Endothelial cell of umbilical vein (primary cell): ENCODE measurements around the gene JAM2. TPM values are rescaled to one million over a fixed set of nuclear protein-coding genes. Genes with fewer than 3 reads are reported as not detected.
A peak's percentile ranks its signal among the peaks of the same experiment; 100 is the strongest.

Experiments used
- BruUV-seq: library from RNA; stranded (reverse); fragments of 400-500 nt; replicated peaks from 2 replicates; lab custom pipeline; 2021; lab: Mats Ljungman, UMichigan
- CTCF ChIA-PET: fragments of 300-600, 350-600 bp; sonication (Branson Sonifier 250); formaldehyde crosslinking; loops from one replicate; lab custom pipeline; 2021; ENCODE audit warnings: antibody characterized with exemption, inconsistent platforms; lab: Charles Lee
- POLR2A ChIA-PET: fragments of 300-600, 350-600 bp; sonication (Branson Sonifier 250); formaldehyde crosslinking; loops from one replicate; lab custom pipeline; 2021; ENCODE audit warnings: antibody characterized with exemption, inconsistent platforms; lab: Charles Lee
- DNase-seq: peaks from one replicate; pipeline ENCODE4 v3.0.0-alpha.2; 2011; ENCODE audit warnings: low read depth, low spot score
- FAIRE-seq: peaks from 2 replicates; lab custom pipeline; 2011; peaks lifted over from hg19 to GRCh38; lab: Jason Lieb, UNC
- H2AFZ ChIP-seq: 2 replicates; pipeline ENCODE4 v1.6.0; 2012; ENCODE audit warnings: low read depth, low read length, control low read depth, inconsistent platforms
- H3K27ac ChIP-seq: 2 replicates; pipeline ENCODE4 v1.5.1; 2011; ENCODE audit warnings: low read depth, mild to moderate bottlenecking, control low read depth, low read length, moderate library complexity; ENCODE audit not compliant: insufficient read depth
- H3K27me3 ChIP-seq, 2 experiments: 2 replicates each; pipeline versions ENCODE4 v1.6.0 to v1.6.1; 2011; ENCODE audit warnings: low read length in 2 of 2, mixed read lengths in 1 of 2; ENCODE audit not compliant: control insufficient read depth in 2 of 2, insufficient read depth in 2 of 2
- H3K36me3 ChIP-seq, 2 experiments: 2 replicates in 1 of 2; 3 replicates in 1 of 2; pipeline ENCODE4 v1.5.1; 2011; ENCODE audit warnings: low read length in 2 of 2, mild to moderate bottlenecking in 1 of 2, moderate library complexity in 1 of 2; ENCODE audit not compliant: control insufficient read depth in 2 of 2, insufficient read depth in 2 of 2; ENCODE audit errors: extremely low read depth in 1 of 2
- H3K4me1 ChIP-seq: 3 replicates; pipeline ENCODE4 v1.5.1; 2011; ENCODE audit warnings: mild to moderate bottlenecking, low read length; ENCODE audit not compliant: control insufficient read depth, insufficient read depth; ENCODE audit errors: extremely low read depth
- H3K4me2 ChIP-seq: 2 replicates; pipeline ENCODE4 v1.6.1; 2011; ENCODE audit warnings: low read length, control low read depth, mixed read lengths; ENCODE audit not compliant: insufficient read depth
- H3K4me3 ChIP-seq, 3 experiments: fragments of 200-600 bp in 1 of 3; sonication (generic), shearing (Covaris generic) in 1 of 3; replicated peaks in 1 of 3; 2 replicates each; pipeline ENCODE4 v1.5.1; 2011 to 2016; ENCODE audit warnings: control low read depth in 3 of 3, low read length in 3 of 3, mild to moderate bottlenecking in 2 of 3, inconsistent platforms in 1 of 3, low read depth in 1 of 3, moderate library complexity in 1 of 3; ENCODE audit not compliant: insufficient read depth in 1 of 3
- H3K79me2 ChIP-seq: 2 replicates; pipeline ENCODE4 v1.6.0; 2012; ENCODE audit warnings: low read length, inconsistent platforms; ENCODE audit not compliant: control insufficient read depth, insufficient read depth
- H3K9ac ChIP-seq: replicated peaks from 2 replicates; pipeline ENCODE3; 2011; ENCODE audit warnings: low read length, control low read depth; ENCODE audit not compliant: insufficient read depth; ENCODE audit errors: extremely low read depth
- H3K9me1 ChIP-seq: replicated peaks from 3 replicates; pipeline ENCODE4 v1.6.0; 2011; ENCODE audit warnings: mild to moderate bottlenecking, low read length; ENCODE audit not compliant: control insufficient read depth, insufficient read depth; ENCODE audit errors: extremely low read depth
- H3K9me3 ChIP-seq: replicated peaks from 2 replicates; pipeline ENCODE4 v1.5.1; 2012; ENCODE audit warnings: low read length, inconsistent platforms; ENCODE audit not compliant: control insufficient read depth, insufficient read depth
- H4K20me1 ChIP-seq: replicated peaks from 2 replicates; pipeline ENCODE3; 2011; ENCODE audit warnings: mild to moderate bottlenecking, low read length; ENCODE audit not compliant: control insufficient read depth, insufficient read depth; ENCODE audit errors: extremely low read depth
- EZH2 ChIP-seq: IDR thresholded peaks from 2 replicates; pipeline ENCODE4 v1.6.1; 2012; ENCODE audit warnings: borderline replicate concordance, low read depth, mild to moderate bottlenecking, moderate library complexity, low read length, inconsistent platforms; ENCODE audit not compliant: severe bottlenecking
- FOS ChIP-seq: IDR thresholded peaks from 2 replicates; pipeline ENCODE4 v1.6.1; 2011; ENCODE audit warnings: mild to moderate bottlenecking, low read length, moderate library complexity, borderline replicate concordance; ENCODE audit not compliant: insufficient read depth
- GATA2 ChIP-seq: IDR thresholded peaks from 2 replicates; pipeline ENCODE4 v1.7.0; 2011; ENCODE audit warnings: low read depth, mild to moderate bottlenecking, moderate library complexity, mixed read lengths, low read length; ENCODE audit not compliant: insufficient read length, insufficient read depth
- JUN ChIP-seq: IDR thresholded peaks from 2 replicates; pipeline ENCODE4 v1.6.1; 2011; ENCODE audit warnings: borderline replicate concordance, low read depth; ENCODE audit not compliant: insufficient read length, insufficient read depth
- MYC ChIP-seq: IDR thresholded peaks from one replicate; pipeline ENCODE4 v1.6.1; 2011; ENCODE audit warnings: mild to moderate bottlenecking, low read depth, low read length
- POLR2AphosphoS5 ChIP-seq: IDR thresholded peaks from 2 replicates; pipeline ENCODE4 v1.6.1; 2012; ENCODE audit warnings: low read depth, mild to moderate bottlenecking, control low read depth, low read length, moderate library complexity; ENCODE audit not compliant: insufficient read depth
- dilution Hi-C: fragments of 300-500 bp; cut with MboI; formaldehyde crosslinking; loops from one replicate; pipeline ENCODE4 v1.15.0; 2019; ENCODE audit warnings: low sequenced_read_pairs; ENCODE audit not compliant: extremely low pct_ligation_motif_present
- intact Hi-C: fragments of 100-400 bp; cut with micrococcal nuclease; formaldehyde crosslinking; loops from one replicate; pipeline ENCODE4 v1.10.0; 2022
- polyA plus RNA-seq, 4 experiments: library from polyadenylated mRNA; depleted of rRNA in 3 of 4; stranded (reverse) in 3 of 4; unstranded in 1 of 4; fragments of >200 nt; gene quantifications; 2 replicates each; pipeline versions ENCODE4 v1.2.1 to v1.2.3, GENCODE V29; 2011 to 2012; ENCODE audit warnings: missing spikeins in 1 of 4
- total RNA-seq: library from RNA; stranded (reverse); gene quantifications from 2 replicates; pipeline ENCODE4 v1.2.3, GENCODE V29; 2021
- TF ChIP-seq, protein P1 (sequence below): IDR thresholded peaks from 2 replicates; pipeline ENCODE4 v1.6.1; 2011; ENCODE audit not compliant: insufficient read depth, insufficient read length
- TF ChIP-seq, protein P2 (sequence below), 2 donors: IDR thresholded peaks; 1 replicate in 1 of 2; 2 replicates in 1 of 2; pipeline ENCODE4 v1.5.1; 2011; ENCODE audit warnings: low read length in 2 of 2, mild to moderate bottlenecking in 2 of 2, moderate library complexity in 2 of 2, control low read depth in 1 of 2, inconsistent platforms in 1 of 2, low read depth in 1 of 2; ENCODE audit not compliant: insufficient read depth in 1 of 2; ENCODE audit errors: extremely low read depth in 1 of 2

JAM2 gene
- total and polyA plus RNA-seq, 2 donors (not counting 3 experiments of a cell fraction or from before 2014, with no cell fraction given) = 0.14 to 0.20 TPM

DNA sequence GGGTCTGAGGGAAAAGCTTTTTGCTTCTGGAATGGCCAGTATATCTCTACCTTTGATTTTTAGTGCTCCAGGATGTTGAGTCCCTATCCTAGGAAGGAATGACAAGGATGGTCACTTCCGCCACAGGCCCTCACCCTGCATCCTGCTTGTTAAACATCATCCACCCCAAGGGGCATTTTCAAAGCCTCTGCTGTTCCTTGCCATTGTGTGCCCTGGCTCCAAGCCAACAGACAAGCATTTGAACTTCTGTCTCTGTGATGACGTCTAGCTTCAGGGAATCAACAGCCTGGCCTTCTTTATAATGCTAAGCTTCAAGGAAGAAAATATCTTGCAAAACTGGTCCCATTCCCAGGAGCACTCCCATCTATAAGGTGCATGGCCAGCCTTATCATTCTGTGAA, 12.3 kb upstream of the JAM2 start:
- Histone ChIP-seq H3K79me2 (no peaks in the 10 kb centered on the region), H3K4me3 (no peak overlapping the region), H3K9ac (no peak overlapping the region), H3K4me2 (no peak overlapping the region), H3K27ac (no peak overlapping the region), H3K9me1 (no peaks in the 10 kb centered on the region), H4K20me1 (no peaks in the 10 kb centered on the region), H2AFZ (no peak overlapping the region), H3K4me1 (no peaks in the 10 kb centered on the region), H3K36me3 (no peaks in the 10 kb centered on the region), H3K27me3 (no peaks in the 10 kb centered on the region), H3K9me3 (no peaks in the 10 kb centered on the region)
- ChIA-PET CTCF (interaction anchor here (0.9 kb wide), 1 partner anchor 18 kb away, joined by 3 read pairs; no protein-coding TSS in a partner anchor), POLR2A (no interaction called here)
- TF ChIP-seq, protein P1, sequence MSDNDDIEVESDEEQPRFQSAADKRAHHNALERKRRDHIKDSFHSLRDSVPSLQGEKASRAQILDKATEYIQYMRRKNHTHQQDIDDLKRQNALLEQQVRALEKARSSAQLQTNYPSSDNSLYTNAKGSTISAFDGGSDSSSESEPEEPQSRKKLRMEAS = no peak
- TF ChIP-seq JUN (no peak), EZH2 (no peak), FOS (no peak), POLR2AphosphoS5 (no peak), MYC (no peak), GATA2 (no peak)
- TF ChIP-seq, protein P2, sequence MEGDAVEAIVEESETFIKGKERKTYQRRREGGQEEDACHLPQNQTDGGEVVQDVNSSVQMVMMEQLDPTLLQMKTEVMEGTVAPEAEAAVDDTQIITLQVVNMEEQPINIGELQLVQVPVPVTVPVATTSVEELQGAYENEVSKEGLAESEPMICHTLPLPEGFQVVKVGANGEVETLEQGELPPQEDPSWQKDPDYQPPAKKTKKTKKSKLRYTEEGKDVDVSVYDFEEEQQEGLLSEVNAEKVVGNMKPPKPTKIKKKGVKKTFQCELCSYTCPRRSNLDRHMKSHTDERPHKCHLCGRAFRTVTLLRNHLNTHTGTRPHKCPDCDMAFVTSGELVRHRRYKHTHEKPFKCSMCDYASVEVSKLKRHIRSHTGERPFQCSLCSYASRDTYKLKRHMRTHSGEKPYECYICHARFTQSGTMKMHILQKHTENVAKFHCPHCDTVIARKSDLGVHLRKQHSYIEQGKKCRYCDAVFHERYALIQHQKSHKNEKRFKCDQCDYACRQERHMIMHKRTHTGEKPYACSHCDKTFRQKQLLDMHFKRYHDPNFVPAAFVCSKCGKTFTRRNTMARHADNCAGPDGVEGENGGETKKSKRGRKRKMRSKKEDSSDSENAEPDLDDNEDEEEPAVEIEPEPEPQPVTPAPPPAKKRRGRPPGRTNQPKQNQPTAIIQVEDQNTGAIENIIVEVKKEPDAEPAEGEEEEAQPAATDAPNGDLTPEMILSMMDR (IDR thresholded peaks at IDR 0.05; ENCODE audit: extremely low read depth in 1 of 2, insufficient read depth in 1 of 2, low read depth in 1 of 2, low read length in 2 of 2) = no peak
- BruUV-seq = no TSS peak
- dilution Hi-C loops = no loop called here
- DNase-seq (no peak), FAIRE-seq (peak; percentile 59)
- intact Hi-C loops = no loop called here
